HepG2 (cell line): ENCODE measurements around the gene SLC25A45. TPM values are rescaled to one million over a fixed set of nuclear protein-coding genes. Genes with fewer than 3 reads are reported as not detected.

Source experiments
- AGO1 ChIP-seq: fragments of 200-400 bp; formaldehyde crosslinking; IDR thresholded peaks from 2 replicates; pipeline ENCODE4 v1.6.1; 2017; ENCODE audit warnings: mild to moderate bottlenecking, low read depth, low read length, moderate library complexity; ENCODE audit not compliant: poor library complexity, severe bottlenecking
- BCL6 ChIP-seq: IDR thresholded peaks from 2 replicates; pipeline ENCODE4 v1.6.1; 2016; ENCODE audit warnings: missing genetic modification reagents, missing compliant biosample characterization
- FIP1L1 ChIP-seq: fragments of 200-400 bp; formaldehyde crosslinking; IDR thresholded peaks from 2 replicates; pipeline ENCODE4 v1.6.1; 2018; ENCODE audit warnings: low read depth, mild to moderate bottlenecking, low read length, moderate library complexity, borderline replicate concordance; ENCODE audit not compliant: insufficient read depth
- KLF16 ChIP-seq, 2 experiments: sonication (generic) in 1 of 2; formaldehyde crosslinking in 1 of 2; IDR thresholded peaks; 2 replicates each; pipeline versions ENCODE4 v1.6.1 to v1.8.0; 2016 to 2023; ENCODE audit warnings: missing genetic modification reagents in 2 of 2, missing compliant biosample characterization in 1 of 2
- MED8 ChIP-seq: sonication (generic); formaldehyde crosslinking; IDR thresholded peaks from 2 replicates; pipeline ENCODE4 v1.8.1; 2023; ENCODE audit warnings: mild to moderate bottlenecking, missing genetic modification reagents; ENCODE audit not compliant: insufficient replicate concordance
- MYC ChIP-seq: sonication (generic); formaldehyde crosslinking; IDR thresholded peaks from 2 replicates; pipeline ENCODE4 v1.9.0; 2021; ENCODE audit warnings: missing genetic modification reagents, borderline replicate concordance
- PCBP2 ChIP-seq: fragments of 200-400 bp; formaldehyde crosslinking; optimal IDR thresholded peaks from 2 replicates; pipeline ENCODE3; 2018; ENCODE audit warnings: low read length, low read depth; ENCODE audit not compliant: poor library complexity, severe bottlenecking
- PRDM4 ChIP-seq: sonication (generic); formaldehyde crosslinking; IDR thresholded peaks from 2 replicates; pipeline ENCODE4 v1.9.0; 2021; ENCODE audit warnings: missing genetic modification reagents, borderline replicate concordance
- SMAD9 ChIP-seq: sonication (generic); formaldehyde crosslinking; IDR thresholded peaks from 2 replicates; pipeline ENCODE4 v1.5.1; 2020; ENCODE audit warnings: mild to moderate bottlenecking, missing genetic modification reagents
- ZBTB26 ChIP-seq: IDR thresholded peaks from 2 replicates; pipeline ENCODE4 v1.6.1; 2016; ENCODE audit warnings: missing compliant biosample characterization, missing genetic modification reagents, borderline replicate concordance
- ZBTB39 ChIP-seq: sonication (generic); formaldehyde crosslinking; IDR thresholded peaks from 2 replicates; pipeline ENCODE4 v1.5.0; 2020; ENCODE audit warnings: missing genetic modification reagents
- ZFP90 ChIP-seq: sonication (generic); formaldehyde crosslinking; IDR thresholded peaks from 2 replicates; pipeline ENCODE4 v1.8.0; 2022; ENCODE audit warnings: missing genetic modification reagents, mild to moderate bottlenecking, inconsistent platforms, borderline replicate concordance
- ZKSCAN8 ChIP-seq: IDR thresholded peaks from 2 replicates; pipeline ENCODE4 v1.6.1; 2016; ENCODE audit warnings: borderline replicate concordance, missing genetic modification reagents, missing compliant biosample characterization
- ZNF362 ChIP-seq: sonication (generic); formaldehyde crosslinking; IDR thresholded peaks from 2 replicates; pipeline ENCODE4 v1.4.0; 2020; ENCODE audit warnings: missing genetic modification reagents, mild to moderate bottlenecking, borderline replicate concordance
- polyA plus RNA-seq, 8 experiments: library from polyadenylated mRNA; depleted of rRNA in 3 of 8; stranded (reverse) in 7 of 8; unstranded in 1 of 8; fragments of >200 nt; fragmentation: Illumina TruSeq in 4 of 8; extraction: Trizol in 4 of 8; gene quantifications; 2 replicates each; pipeline versions ENCODE4 v1.2.1 to v1.2.3, GENCODE V29; 2011 to 2016; ENCODE audit warnings: low read depth in 4 of 8, missing spikeins in 1 of 8, mixed read lengths in 1 of 8; ENCODE audit not compliant: insufficient read depth in 1 of 8
- total RNA-seq, 5 experiments: library from RNA; depleted of rRNA; stranded (reverse); fragments of >200 nt; fragmentation: Illumina TruSeq; extraction: Trizol; gene quantifications; 2 replicates each; pipeline ENCODE4 v1.2.3, GENCODE V29; 2016; ENCODE audit warnings: low read depth in 1 of 5
- TF ChIP-seq, protein P1 (sequence below): sonication (generic); formaldehyde crosslinking; IDR thresholded peaks from 2 replicates; pipeline ENCODE4 v1.4.0; 2020; ENCODE audit warnings: missing genetic modification reagents
- TF ChIP-seq, protein P2 (sequence below): sonication (generic); formaldehyde crosslinking; IDR thresholded peaks from 2 replicates; pipeline ENCODE4 v1.4.0; 2020; ENCODE audit warnings: mild to moderate bottlenecking, low read depth, missing genetic modification reagents

The SLC25A45 gene
- total and polyA plus RNA-seq, 2 of the 13 experiments (the other 11 are each of a cell fraction or from before 2014, with no cell fraction given) = 1.2 to 3.4 TPM

DNA sequence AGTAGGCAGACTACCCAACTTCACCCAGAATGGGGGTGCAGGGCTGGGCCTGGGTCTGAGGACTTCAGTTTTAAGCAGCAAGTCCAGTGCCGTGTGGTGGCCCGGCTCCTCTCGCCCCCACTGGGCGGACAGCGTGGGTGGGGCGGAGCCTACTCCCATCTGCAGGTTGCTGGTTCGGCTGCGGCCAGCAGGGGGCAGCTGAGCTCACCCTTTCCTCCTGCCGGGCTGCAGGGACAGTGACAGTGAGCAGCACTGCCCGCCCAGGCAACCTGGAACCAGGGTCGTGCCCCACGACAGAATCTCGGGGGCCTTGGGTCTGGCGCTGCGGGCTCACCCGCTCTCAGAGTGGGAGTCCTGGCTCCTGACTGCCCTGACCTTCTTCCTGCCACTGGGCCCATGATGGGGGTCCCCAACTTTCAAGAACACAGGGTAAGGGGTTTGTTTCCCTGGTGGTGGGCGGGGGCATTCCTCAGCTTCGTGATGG lies 33.9 kb upstream of the SLC25A45 start (continued):
- TF ChIP-seq KLF16 (CRISPR knock-in tag; IDR thresholded peaks at IDR 0.05) (peak in 1 of 2 experiments; percentile 71; a peak in 2 of 4 replicates), ZBTB39 (0 out of 2 replicates have a peak, but pooled peaks have one; percentile 15), PRDM4 (CRISPR knock-in tag) (no peak), FIP1L1 (peak; percentile 78; the same call in 1 of the 2 replicates), ZFP90 (CRISPR knock-in tag) (peak; percentile 50; the same call in 1 of the 2 replicates), ZBTB26 (CRISPR knock-in tag) (peak; percentile 41; the same call in 1 of the 2 replicates), AGO1 (peak; percentile 89), SMAD9 (no peak), ZNF362 (CRISPR knock-in tag) (peak; percentile 48; the same call in 1 of the 2 replicates), MED8 (no peak), MYC (CRISPR knock-in tag) (peak; percentile 76), ZKSCAN8 (CRISPR knock-in tag) (0 out of 2 replicates have a peak, but pooled peaks have one; percentile 14), PCBP2 (no peak), BCL6 (CRISPR knock-in tag) (peak; percentile 26; the same call in 1 of the 2 replicates)
- TF ChIP-seq, protein P1, sequence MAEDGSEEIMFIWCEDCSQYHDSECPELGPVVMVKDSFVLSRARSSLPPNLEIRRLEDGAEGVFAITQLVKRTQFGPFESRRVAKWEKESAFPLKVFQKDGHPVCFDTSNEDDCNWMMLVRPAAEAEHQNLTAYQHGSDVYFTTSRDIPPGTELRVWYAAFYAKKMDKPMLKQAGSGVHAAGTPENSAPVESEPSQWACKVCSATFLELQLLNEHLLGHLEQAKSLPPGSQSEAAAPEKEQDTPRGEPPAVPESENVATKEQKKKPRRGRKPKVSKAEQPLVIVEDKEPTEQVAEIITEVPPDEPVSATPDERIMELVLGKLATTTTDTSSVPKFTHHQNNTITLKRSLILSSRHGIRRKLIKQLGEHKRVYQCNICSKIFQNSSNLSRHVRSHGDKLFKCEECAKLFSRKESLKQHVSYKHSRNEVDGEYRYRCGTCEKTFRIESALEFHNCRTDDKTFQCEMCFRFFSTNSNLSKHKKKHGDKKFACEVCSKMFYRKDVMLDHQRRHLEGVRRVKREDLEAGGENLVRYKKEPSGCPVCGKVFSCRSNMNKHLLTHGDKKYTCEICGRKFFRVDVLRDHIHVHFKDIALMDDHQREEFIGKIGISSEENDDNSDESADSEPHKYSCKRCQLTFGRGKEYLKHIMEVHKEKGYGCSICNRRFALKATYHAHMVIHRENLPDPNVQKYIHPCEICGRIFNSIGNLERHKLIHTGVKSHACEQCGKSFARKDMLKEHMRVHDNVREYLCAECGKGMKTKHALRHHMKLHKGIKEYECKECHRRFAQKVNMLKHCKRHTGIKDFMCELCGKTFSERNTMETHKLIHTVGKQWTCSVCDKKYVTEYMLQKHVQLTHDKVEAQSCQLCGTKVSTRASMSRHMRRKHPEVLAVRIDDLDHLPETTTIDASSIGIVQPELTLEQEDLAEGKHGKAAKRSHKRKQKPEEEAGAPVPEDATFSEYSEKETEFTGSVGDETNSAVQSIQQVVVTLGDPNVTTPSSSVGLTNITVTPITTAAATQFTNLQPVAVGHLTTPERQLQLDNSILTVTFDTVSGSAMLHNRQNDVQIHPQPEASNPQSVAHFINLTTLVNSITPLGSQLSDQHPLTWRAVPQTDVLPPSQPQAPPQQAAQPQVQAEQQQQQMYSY = 0 out of 2 replicates have a peak, but pooled peaks have one; percentile 15
- TF ChIP-seq, protein P2, sequence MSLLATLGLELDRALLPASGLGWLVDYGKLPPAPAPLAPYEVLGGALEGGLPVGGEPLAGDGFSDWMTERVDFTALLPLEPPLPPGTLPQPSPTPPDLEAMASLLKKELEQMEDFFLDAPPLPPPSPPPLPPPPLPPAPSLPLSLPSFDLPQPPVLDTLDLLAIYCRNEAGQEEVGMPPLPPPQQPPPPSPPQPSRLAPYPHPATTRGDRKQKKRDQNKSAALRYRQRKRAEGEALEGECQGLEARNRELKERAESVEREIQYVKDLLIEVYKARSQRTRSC = no peak
